GM21515 (cell line): ENCODE measurements around the gene FNDC3B.
"Not testable (repeated sequence)": the region's sequence is repeated elsewhere in the genome, so short reads cannot be mapped to it uniquely, and the experiment has no call there.

Source experiments
- ATAC-seq: cut with Tn5 transposase; IDR thresholded peaks from one replicate; pipeline ENCODE4 v1.9.1; 2021; ENCODE audit not compliant: unreplicated experiment

Gene FNDC3B

GRCh38 chr3:172031996-172032395, 7.4 kb upstream of the FNDC3B start:
- no peak for ATAC-seq

- ATAC-seq = no peak
These were observed 6.0 kb upstream of the FNDC3B start for GRCh38 chr3:172033396-172033795.

GRCh38 chr3:172034786-172035685, 4.3 kb upstream of the FNDC3B start:
- no peak for ATAC-seq

GRCh38 chr3:172036541-172037215, 2.7 kb upstream of the FNDC3B start:
- no peak for ATAC-seq

GRCh38 chr3:172038798-172039435, 461 bp upstream of the FNDC3B start:
- no peak for ATAC-seq

- ATAC-seq = peak; percentile 26
These were observed 951 bp downstream of the FNDC3B start for GRCh38 chr3:172040078-172040980.

- no peak for ATAC-seq
These were observed 1.9 kb downstream of the FNDC3B start for GRCh38 chr3:172040981-172041963.

- ATAC-seq = no peak
These were observed 2.8 kb downstream of the FNDC3B start for GRCh38 chr3:172042136-172042662.

- not testable (repeated sequence) for ATAC-seq
These were observed 3.3 kb downstream of the FNDC3B start for GRCh38 chr3:172042663-172043179.

GRCh38 chr3:172043233-172043632, 3.9 kb downstream of the FNDC3B start:
- no peak for ATAC-seq

- ATAC-seq = no peak
These were observed 4.4 kb downstream of the FNDC3B start for GRCh38 chr3:172043766-172044165.

GRCh38 chr3:172044833-172045585, 5.6 kb downstream of the FNDC3B start:
- no peak for ATAC-seq

- ATAC-seq = no peak
These were observed 7.0 kb downstream of the FNDC3B start for GRCh38 chr3:172046268-172046915.

- ATAC-seq = no peak
These were observed 8.3 kb downstream of the FNDC3B start for GRCh38 chr3:172047567-172048115.

GRCh38 chr3:172048599-172048998, 9.2 kb downstream of the FNDC3B start:
- ATAC-seq = no peak

- no peak for ATAC-seq
These were observed 12.1 kb downstream of the FNDC3B start for GRCh38 chr3:172051310-172051956.

- no peak for ATAC-seq
These were observed 12.6 kb downstream of the FNDC3B start for GRCh38 chr3:172051957-172052354.
